C4-2B (cell line): ENCODE measurements around the gene LIPC.

Source experiments
- H3K27ac ChIP-seq: fragments of 450-650 bp; 2 replicates; pipeline ENCODE4 v1.5.1; 2017
- CTCF ChIP-seq: fragments of 450-650 bp; conservative IDR thresholded peaks from 2 replicates; pipeline ENCODE4 v1.5.1; 2017; ENCODE audit warnings: mild to moderate bottlenecking
- ZFX ChIP-seq: fragments of 450-650 bp; IDR thresholded peaks from 2 replicates; pipeline ENCODE4 v1.6.1; 2017

The LIPC gene

GRCh38 chr15:58556028-58556361 lies 124.2 kb downstream of the LIPC start:
- no peak for TF ChIP-seq ZFX
- no peak for TF ChIP-seq CTCF
- no peak overlapping the region for H3K27ac ChIP-seq

GRCh38 chr15:58556541-58556940 lies 124.8 kb downstream of the LIPC start:
- no peak for TF ChIP-seq CTCF
- TF ChIP-seq ZFX = no peak
- H3K27ac ChIP-seq = no peak overlapping the region

- no peak for TF ChIP-seq CTCF
- TF ChIP-seq ZFX = no peak
- H3K27ac ChIP-seq = no peak overlapping the region
Measured at GRCh38 chr15:58558777-58559176, 127.0 kb downstream of the LIPC start.

- TF ChIP-seq CTCF (no peak), ZFX (no peak)
- H3K27ac ChIP-seq = no peak overlapping the region
Measured at GRCh38 chr15:58559904-58560588, 128.3 kb downstream of the LIPC start.

- no peak for TF ChIP-seq CTCF
- no peak for TF ChIP-seq ZFX
- no peak overlapping the region for H3K27ac ChIP-seq
Measured at GRCh38 chr15:58561321-58561720, 129.5 kb downstream of the LIPC start.

GRCh38 chr15:58562135-58562534 lies 130.3 kb downstream of the LIPC start:
- no peak overlapping the region for H3K27ac ChIP-seq

GRCh38 chr15:58564981-58565380 lies 133.2 kb downstream of the LIPC start:
- TF ChIP-seq CTCF (no peak), ZFX (no peak)

More at GRCh38 chr15:58562135-58562534, 130.3 kb downstream of the LIPC start:
- TF ChIP-seq ZFX = no peak
- TF ChIP-seq CTCF = no peak

More at GRCh38 chr15:58564981-58565380, 133.2 kb downstream of the LIPC start:
- no peak overlapping the region for H3K27ac ChIP-seq
